Neural cell (in vitro differentiated cells): ENCODE measurements around the gene HEXD.

Experiments
- EP300 ChIP-seq: fragments of 450-650 bp; conservative IDR thresholded peaks from 2 replicates; pipeline ENCODE4 v1.6.1; 2014; ENCODE audit warnings: antibody characterized with exemption, mild to moderate bottlenecking, moderate library complexity; ENCODE audit not compliant: poor library complexity, severe bottlenecking
- EZH2 ChIP-seq: fragments of 200-600, 300-800 bp; shearing (Covaris generic), sonication (generic); IDR thresholded peaks from 2 replicates; pipeline ENCODE4 v1.6.1; 2014; ENCODE audit warnings: antibody characterized with exemption, low read length, borderline replicate concordance, mild to moderate bottlenecking; ENCODE audit not compliant: insufficient read depth, poor library complexity, severe bottlenecking
- MXI1 ChIP-seq: fragments of 450-650 bp; conservative IDR thresholded peaks from 2 replicates; pipeline ENCODE4 v1.6.1; 2014; ENCODE audit warnings: antibody characterized with exemption, mild to moderate bottlenecking; ENCODE audit not compliant: poor library complexity, severe bottlenecking
- POLR2AphosphoS5 ChIP-seq: IDR thresholded peaks from 2 replicates; pipeline ENCODE4 v1.6.1; 2012
- RAD21 ChIP-seq: fragments of 450-650 bp; conservative IDR thresholded peaks from 2 replicates; pipeline ENCODE4 v1.6.1; 2014; ENCODE audit warnings: antibody characterized with exemption, mild to moderate bottlenecking, moderate library complexity
- SMC3 ChIP-seq: fragments of 450-650 bp; conservative IDR thresholded peaks from 2 replicates; pipeline ENCODE4 v1.6.1; 2014; ENCODE audit warnings: antibody characterized with exemption, mild to moderate bottlenecking, moderate library complexity; ENCODE audit not compliant: poor library complexity
- TAF1 ChIP-seq: IDR thresholded peaks from 2 replicates; pipeline ENCODE4 v1.6.1; 2012; ENCODE audit warnings: low read depth
- TF ChIP-seq, protein P1 (sequence below): fragments of 450-650 bp; IDR thresholded peaks from 2 replicates; pipeline ENCODE4 v1.5.1; 2014; ENCODE audit warnings: antibody characterized with exemption, mild to moderate bottlenecking, moderate library complexity; ENCODE audit not compliant: poor library complexity, severe bottlenecking
- TF ChIP-seq, protein P2 (sequence below): IDR thresholded peaks from 2 replicates; pipeline ENCODE4 v1.6.1; 2012; ENCODE audit warnings: borderline replicate concordance

DNA sequence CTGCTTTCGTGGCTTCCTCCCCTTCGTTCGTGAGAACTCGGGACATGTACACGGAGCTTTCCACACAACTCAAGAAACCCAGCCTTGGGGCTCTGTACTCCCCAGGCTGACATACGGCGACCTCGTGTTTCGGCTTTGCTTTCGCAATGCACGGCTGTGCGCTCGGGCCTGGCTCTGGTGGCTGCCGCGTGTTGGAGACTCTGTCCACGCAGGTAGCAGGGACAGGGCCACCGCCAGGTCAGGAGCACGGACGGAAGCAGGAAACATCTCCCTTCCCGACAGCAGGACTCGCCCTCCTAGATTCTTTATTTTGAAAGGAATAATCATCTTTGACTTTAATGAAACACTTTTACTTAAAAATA, 29.2 kb upstream of the HEXD start:
- TF ChIP-seq, protein P1, sequence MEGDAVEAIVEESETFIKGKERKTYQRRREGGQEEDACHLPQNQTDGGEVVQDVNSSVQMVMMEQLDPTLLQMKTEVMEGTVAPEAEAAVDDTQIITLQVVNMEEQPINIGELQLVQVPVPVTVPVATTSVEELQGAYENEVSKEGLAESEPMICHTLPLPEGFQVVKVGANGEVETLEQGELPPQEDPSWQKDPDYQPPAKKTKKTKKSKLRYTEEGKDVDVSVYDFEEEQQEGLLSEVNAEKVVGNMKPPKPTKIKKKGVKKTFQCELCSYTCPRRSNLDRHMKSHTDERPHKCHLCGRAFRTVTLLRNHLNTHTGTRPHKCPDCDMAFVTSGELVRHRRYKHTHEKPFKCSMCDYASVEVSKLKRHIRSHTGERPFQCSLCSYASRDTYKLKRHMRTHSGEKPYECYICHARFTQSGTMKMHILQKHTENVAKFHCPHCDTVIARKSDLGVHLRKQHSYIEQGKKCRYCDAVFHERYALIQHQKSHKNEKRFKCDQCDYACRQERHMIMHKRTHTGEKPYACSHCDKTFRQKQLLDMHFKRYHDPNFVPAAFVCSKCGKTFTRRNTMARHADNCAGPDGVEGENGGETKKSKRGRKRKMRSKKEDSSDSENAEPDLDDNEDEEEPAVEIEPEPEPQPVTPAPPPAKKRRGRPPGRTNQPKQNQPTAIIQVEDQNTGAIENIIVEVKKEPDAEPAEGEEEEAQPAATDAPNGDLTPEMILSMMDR: no peak
- TF ChIP-seq TAF1 (no peak), EZH2 (no peak), POLR2AphosphoS5 (no peak), RAD21 (no peak), EP300 (no peak), SMC3 (no peak), MXI1 (no peak)
- TF ChIP-seq, protein P2, sequence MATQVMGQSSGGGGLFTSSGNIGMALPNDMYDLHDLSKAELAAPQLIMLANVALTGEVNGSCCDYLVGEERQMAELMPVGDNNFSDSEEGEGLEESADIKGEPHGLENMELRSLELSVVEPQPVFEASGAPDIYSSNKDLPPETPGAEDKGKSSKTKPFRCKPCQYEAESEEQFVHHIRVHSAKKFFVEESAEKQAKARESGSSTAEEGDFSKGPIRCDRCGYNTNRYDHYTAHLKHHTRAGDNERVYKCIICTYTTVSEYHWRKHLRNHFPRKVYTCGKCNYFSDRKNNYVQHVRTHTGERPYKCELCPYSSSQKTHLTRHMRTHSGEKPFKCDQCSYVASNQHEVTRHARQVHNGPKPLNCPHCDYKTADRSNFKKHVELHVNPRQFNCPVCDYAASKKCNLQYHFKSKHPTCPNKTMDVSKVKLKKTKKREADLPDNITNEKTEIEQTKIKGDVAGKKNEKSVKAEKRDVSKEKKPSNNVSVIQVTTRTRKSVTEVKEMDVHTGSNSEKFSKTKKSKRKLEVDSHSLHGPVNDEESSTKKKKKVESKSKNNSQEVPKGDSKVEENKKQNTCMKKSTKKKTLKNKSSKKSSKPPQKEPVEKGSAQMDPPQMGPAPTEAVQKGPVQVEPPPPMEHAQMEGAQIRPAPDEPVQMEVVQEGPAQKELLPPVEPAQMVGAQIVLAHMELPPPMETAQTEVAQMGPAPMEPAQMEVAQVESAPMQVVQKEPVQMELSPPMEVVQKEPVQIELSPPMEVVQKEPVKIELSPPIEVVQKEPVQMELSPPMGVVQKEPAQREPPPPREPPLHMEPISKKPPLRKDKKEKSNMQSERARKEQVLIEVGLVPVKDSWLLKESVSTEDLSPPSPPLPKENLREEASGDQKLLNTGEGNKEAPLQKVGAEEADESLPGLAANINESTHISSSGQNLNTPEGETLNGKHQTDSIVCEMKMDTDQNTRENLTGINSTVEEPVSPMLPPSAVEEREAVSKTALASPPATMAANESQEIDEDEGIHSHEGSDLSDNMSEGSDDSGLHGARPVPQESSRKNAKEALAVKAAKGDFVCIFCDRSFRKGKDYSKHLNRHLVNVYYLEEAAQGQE: no peak
